Panc1 (cell line): ENCODE data around the gene RPL3.

Experiments
- CTCF ChIP-seq: fragments of 450-650 bp; IDR thresholded peaks from 2 replicates; pipeline ENCODE4 v1.5.1; 2017; ENCODE audit warnings: mild to moderate bottlenecking
- POLR2AphosphoS5 ChIP-seq: IDR thresholded peaks from 2 replicates; pipeline ENCODE4 v1.6.1; 2012; ENCODE audit warnings: mild to moderate bottlenecking, low read depth, low read length, moderate library complexity

- TF ChIP-seq POLR2AphosphoS5 (peak; percentile 22; the same call in 1 of the 2 replicates), CTCF (peak; percentile 41)
Observed at GRCh38 chr22:39314251-39314971, 5.0 kb downstream of the RPL3 start.
